HG03064 (cell line): ENCODE data around the gene RTN4RL1.
"Not testable (repeated sequence)": the region's sequence is repeated elsewhere in the genome, so short reads cannot be mapped to it uniquely, and the experiment has no call there.

ENCODE experiments used
- ATAC-seq: cut with Tn5 transposase; IDR thresholded peaks from one replicate; pipeline ENCODE4 v1.9.1; 2021; ENCODE audit warnings: low read depth; ENCODE audit not compliant: unreplicated experiment

The RTN4RL1 gene

GRCh38 chr17:2009737-2010136 is 15.4 kb downstream of the RTN4RL1 start:
- no peak for ATAC-seq

- ATAC-seq = no peak
These were observed 16.6 kb downstream of the RTN4RL1 start for GRCh38 chr17:2008332-2009126.

GRCh38 chr17:2004435-2004952 is 20.6 kb downstream of the RTN4RL1 start:
- ATAC-seq = no peak

- ATAC-seq = no peak
These were observed 21.6 kb downstream of the RTN4RL1 start for GRCh38 chr17:2003525-2003924.

- no peak for ATAC-seq
These were observed 22.3 kb downstream of the RTN4RL1 start for GRCh38 chr17:2002767-2003329.

GRCh38 chr17:1999557-2000251 is 25.4 kb downstream of the RTN4RL1 start:
- no peak for ATAC-seq

- ATAC-seq = no peak
These were observed 27.0 kb downstream of the RTN4RL1 start for GRCh38 chr17:1997927-1998742.

GRCh38 chr17:1997289-1997926 is 27.7 kb downstream of the RTN4RL1 start:
- ATAC-seq = no peak

- no peak for ATAC-seq
These were observed 28.3 kb downstream of the RTN4RL1 start for GRCh38 chr17:1996800-1997288.

GRCh38 chr17:1995907-1996799 is 29.0 kb downstream of the RTN4RL1 start:
- no peak for ATAC-seq

GRCh38 chr17:1995321-1995892 is 29.7 kb downstream of the RTN4RL1 start:
- ATAC-seq = no peak

- no peak for ATAC-seq
These were observed 30.4 kb downstream of the RTN4RL1 start for GRCh38 chr17:1994707-1995106.

- no peak for ATAC-seq
These were observed 32.6 kb downstream of the RTN4RL1 start for GRCh38 chr17:1992541-1992940.

- no peak for ATAC-seq
These were observed 36.0 kb downstream of the RTN4RL1 start for GRCh38 chr17:1989135-1989534.

GRCh38 chr17:1986783-1987451 is 38.2 kb downstream of the RTN4RL1 start:
- ATAC-seq = no peak

GRCh38 chr17:1985686-1986085 is 39.4 kb downstream of the RTN4RL1 start:
- ATAC-seq = no peak

GRCh38 chr17:1985093-1985492 is 40.0 kb downstream of the RTN4RL1 start:
- ATAC-seq = no peak

GRCh38 chr17:1982793-1983366 is 42.3 kb downstream of the RTN4RL1 start:
- ATAC-seq = not testable (repeated sequence)
